ENCODE measurements around the gene BAAT. TPM values are rescaled to one million over a fixed set of nuclear protein-coding genes. Genes with fewer than 3 reads are reported as not detected.

Gene BAAT
- total and polyA plus RNA-seq, 2 experiments from 2014 or later = 19.8 to 41.8 TPM

DNA sequence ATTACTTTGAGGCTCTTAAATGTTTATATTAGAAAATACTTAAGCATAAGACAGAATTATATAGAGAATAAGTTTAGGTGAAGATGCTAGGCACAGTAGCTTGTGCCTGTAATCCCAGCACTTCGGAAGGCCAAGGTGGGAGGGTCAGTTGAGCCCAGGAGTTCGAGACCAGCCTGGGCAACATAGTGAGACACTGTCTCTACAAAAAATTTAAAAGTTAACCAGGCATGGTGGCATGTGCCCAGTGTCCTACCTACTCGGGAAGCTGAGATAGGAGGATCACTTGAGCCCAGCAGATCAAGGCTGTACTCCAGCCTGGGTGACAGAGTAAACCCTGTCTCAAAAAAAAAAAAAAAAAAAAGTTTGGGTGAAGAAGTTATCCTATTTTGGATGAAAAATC lies 61.7 kb downstream of the BAAT start:
- TF ChIP-seq CTCF (IDR thresholded peaks at IDR 0.05; ENCODE audit: poor library complexity) (no peak), EZH2phosphoT487 (IDR thresholded peaks at IDR 0.05; ENCODE audit: low read depth, severe bottlenecking, unreplicated experiment) (no peak), EZH2 (IDR thresholded peaks at IDR 0.05; ENCODE audit: borderline replicate concordance) (no peak)
- H3K9me2 ChIP-seq (replicated peaks; ENCODE audit: insufficient read depth) = no peaks in the 10 kb centered on the region
- peaks cover 22% of the 10 kb centered on the region for H3K4me1 ChIP-seq (ENCODE audit: insufficient read depth)
- H3K36me3 ChIP-seq (replicated peaks; ENCODE audit: insufficient read depth, low read depth) = no peaks in the 10 kb centered on the region
- H3K9me3 ChIP-seq (ENCODE audit: low read depth) = peaks cover 5% of the 10 kb centered on the region
- H3K4me3 ChIP-seq = no peak overlapping the region
- peak overlapping the region; percentile 78 for H3K27ac ChIP-seq
- H2AFZ ChIP-seq = no peak overlapping the region
- no peak for DNase-seq (ENCODE audit: low spot score)
- H3K27me3 ChIP-seq = no peaks in the 10 kb centered on the region
- H3K79me2 ChIP-seq = no peaks in the 10 kb centered on the region
- no peaks in the 10 kb centered on the region for H4K20me1 ChIP-seq (ENCODE audit: insufficient read depth, poor library complexity, severe bottlenecking)
- peak overlapping the region; percentile 38 for H3K4me2 ChIP-seq
- 89% methylated on average over 3 of the region's 3 CpGs for WGBS (ENCODE audit: low lambda C conversion rate, missing lambda C conversion rate)

GRCh38 chr9:101317735-101318134 lies 67.1 kb downstream of the BAAT start:
- Histone ChIP-seq H3K4me1 (ENCODE audit: insufficient read depth) (peaks cover 13% of the 10 kb centered on the region), H3K79me2 (no peaks in the 10 kb centered on the region), H3K4me2 (no peak overlapping the region), H3K9me2 (replicated peaks; ENCODE audit: insufficient read depth) (no peaks in the 10 kb centered on the region), H3K27me3 (no peaks in the 10 kb centered on the region), H3K4me3 (no peak overlapping the region), H3K27ac (no peak overlapping the region), H3K36me3 (replicated peaks; ENCODE audit: insufficient read depth, low read depth) (no peaks in the 10 kb centered on the region), H3K9me3 (ENCODE audit: low read depth) (no peaks in the 10 kb centered on the region), H2AFZ (no peak overlapping the region), H4K20me1 (ENCODE audit: insufficient read depth, poor library complexity, severe bottlenecking) (no peaks in the 10 kb centered on the region)
- TF ChIP-seq EZH2phosphoT487 (IDR thresholded peaks at IDR 0.05; ENCODE audit: low read depth, severe bottlenecking, unreplicated experiment) (no peak), EZH2 (IDR thresholded peaks at IDR 0.05; ENCODE audit: borderline replicate concordance) (no peak), CTCF (IDR thresholded peaks at IDR 0.05; ENCODE audit: poor library complexity) (no peak)
- no peak for DNase-seq (ENCODE audit: low spot score)

DNA sequence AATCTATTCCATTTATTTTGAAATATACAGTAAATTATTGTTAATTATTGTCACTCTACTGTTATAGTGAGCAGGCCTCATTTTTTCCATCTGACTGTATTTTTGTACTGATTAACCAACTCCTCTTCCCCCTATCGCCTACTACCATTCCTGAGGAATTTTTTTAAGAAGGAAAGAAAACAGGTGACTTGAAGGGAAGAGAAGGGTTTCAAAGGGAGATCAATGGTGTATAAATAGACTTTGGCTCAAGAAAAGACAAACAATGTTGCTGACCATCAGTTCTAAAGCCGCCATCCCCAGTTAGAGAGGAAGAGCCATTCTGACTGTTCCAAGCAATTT lies 69.7 kb downstream of the BAAT start:
- H3K79me2 ChIP-seq = no peaks in the 10 kb centered on the region
- H3K9me3 ChIP-seq (ENCODE audit: low read depth) = no peaks in the 10 kb centered on the region
- H2AFZ ChIP-seq = no peak overlapping the region
- H3K9me2 ChIP-seq (replicated peaks; ENCODE audit: insufficient read depth) = no peaks in the 10 kb centered on the region
- 70% methylated on average over 2 of the region's 2 CpGs for WGBS (ENCODE audit: low lambda C conversion rate, missing lambda C conversion rate)
- no peak for TF ChIP-seq CTCF (IDR thresholded peaks at IDR 0.05; ENCODE audit: poor library complexity)
- no peak for TF ChIP-seq EZH2 (IDR thresholded peaks at IDR 0.05; ENCODE audit: borderline replicate concordance)
- no peak for TF ChIP-seq EZH2phosphoT487 (IDR thresholded peaks at IDR 0.05; ENCODE audit: low read depth, severe bottlenecking, unreplicated experiment)
- no peaks in the 10 kb centered on the region for H3K27me3 ChIP-seq
- DNase-seq (ENCODE audit: low spot score) = no peak
- H4K20me1 ChIP-seq (ENCODE audit: insufficient read depth, poor library complexity, severe bottlenecking) = no peaks in the 10 kb centered on the region
- H3K4me2 ChIP-seq = no peak overlapping the region
- peaks cover 13% of the 10 kb centered on the region for H3K4me1 ChIP-seq (ENCODE audit: insufficient read depth)
- peak overlapping the region; percentile 29 for H3K27ac ChIP-seq
- no peaks in the 10 kb centered on the region for H3K36me3 ChIP-seq (replicated peaks; ENCODE audit: insufficient read depth, low read depth)
- H3K4me3 ChIP-seq = no peak overlapping the region

DNA sequence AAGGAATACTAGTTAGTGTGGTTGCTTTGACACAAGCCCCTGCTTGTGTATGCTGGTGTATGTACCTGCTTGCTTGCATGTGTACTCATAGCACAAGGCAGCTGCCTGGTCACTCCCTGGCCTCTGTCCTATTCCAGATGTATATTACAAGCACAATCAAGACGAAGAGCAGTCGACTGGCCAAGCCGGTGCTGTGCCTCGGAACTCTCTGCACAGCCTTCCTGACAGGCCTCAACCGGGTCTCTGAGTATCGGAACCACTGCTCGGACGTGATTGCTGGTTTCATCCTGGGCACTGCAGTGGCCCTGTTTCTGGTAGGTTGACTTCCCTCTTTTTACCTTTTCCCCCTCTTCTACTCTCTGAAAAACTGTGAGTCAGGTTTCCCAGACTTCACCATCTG lies 72.1 kb downstream of the BAAT start:
- Histone ChIP-seq H3K9me3 (ENCODE audit: low read depth) (no peaks in the 10 kb centered on the region), H3K79me2 (no peaks in the 10 kb centered on the region), H2AFZ (no peak overlapping the region), H3K36me3 (replicated peaks; ENCODE audit: insufficient read depth, low read depth) (no peaks in the 10 kb centered on the region), H3K27me3 (no peaks in the 10 kb centered on the region), H3K4me2 (no peak overlapping the region), H3K4me1 (ENCODE audit: insufficient read depth) (peaks cover 19% of the 10 kb centered on the region), H4K20me1 (ENCODE audit: insufficient read depth, poor library complexity, severe bottlenecking) (no peaks in the 10 kb centered on the region), H3K4me3 (no peak overlapping the region), H3K27ac (no peak overlapping the region), H3K9me2 (replicated peaks; ENCODE audit: insufficient read depth) (no peaks in the 10 kb centered on the region)
- no peak for TF ChIP-seq EZH2 (IDR thresholded peaks at IDR 0.05; ENCODE audit: borderline replicate concordance)
- no peak for TF ChIP-seq EZH2phosphoT487 (IDR thresholded peaks at IDR 0.05; ENCODE audit: low read depth, severe bottlenecking, unreplicated experiment)
- no peak for TF ChIP-seq CTCF (IDR thresholded peaks at IDR 0.05; ENCODE audit: poor library complexity)
- 94% methylated on average over 8 of the region's 8 CpGs for WGBS (ENCODE audit: low lambda C conversion rate, missing lambda C conversion rate)
- DNase-seq (ENCODE audit: low spot score) = no peak
